Spinal cord (tissue), 10 donors: ENCODE data around the gene RNF114. TPM values are rescaled to one million over a fixed set of nuclear protein-coding genes. Genes with fewer than 3 reads are reported as not detected.
"Not testable (repeated sequence)": the region's sequence is repeated elsewhere in the genome, so short reads cannot be mapped to it uniquely, and the experiment has no call there.

Experiments used
- DNase-seq, 6 donors: peaks; one replicate each; pipeline versions ENCODE4 v3.0.0 to v3.0.0-alpha.2; 2013 to 2015; ENCODE audit warnings: low spot score in 6 of 6, low read depth in 4 of 6
- H3K27ac ChIP-seq: one replicate; pipeline ENCODE4 v1.5.1; 2013; ENCODE audit warnings: low read depth, low read length, control low read depth
- H3K27me3 ChIP-seq: one replicate; pipeline ENCODE4 v1.6.1; 2013; ENCODE audit warnings: low read length; ENCODE audit not compliant: control insufficient read depth, insufficient read depth
- H3K36me3 ChIP-seq: one replicate; pipeline ENCODE4 v1.6.1; 2013; ENCODE audit warnings: low read length; ENCODE audit not compliant: control insufficient read depth, insufficient read depth
- H3K4me1 ChIP-seq: one replicate; pipeline ENCODE4 v1.6.1; 2013; ENCODE audit warnings: low read length; ENCODE audit not compliant: control insufficient read depth, insufficient read depth
- H3K4me3 ChIP-seq: one replicate; pipeline ENCODE4 v1.5.1; 2013; ENCODE audit warnings: low read depth, low read length, control low read depth
- H3K9me3 ChIP-seq: one replicate; pipeline ENCODE4 v1.6.1; 2013; ENCODE audit warnings: low read length; ENCODE audit not compliant: control insufficient read depth, insufficient read depth
- WGBS: methylation state at CpG from one replicate; pipeline ENCODE4 v1.1.5; 2013; ENCODE audit warnings: missing lambda C conversion rate; ENCODE audit not compliant: insufficient coverage; 5-methylcytosine and 5-hydroxymethylcytosine counted together
- polyA plus RNA-seq, 2 donors: library from polyadenylated mRNA; unstranded; fragments of 120-200 nt; gene quantifications; one replicate each; pipeline ENCODE4 v1.2.1, GENCODE V29; 2013; ENCODE audit not compliant: insufficient read length in 2 of 2
- total RNA-seq, 2 donors: library from RNA; depleted of rRNA in 1 of 2; stranded (reverse); fragments of 120-200 nt in 1 of 2; fragments of >200 nt in 1 of 2; gene quantifications; one replicate each; pipeline versions ENCODE4 v1.2.3 to v1.2.4, GENCODE V29; 2013 to 2014
- donor health status: healthy.

RNF114 gene
- total and polyA plus RNA-seq, 4 donors, result 39.4 to 63.8 (median 57.3) TPM

- H3K4me3 ChIP-seq, result no peak overlapping the region
- H3K27ac ChIP-seq, result peak overlapping the region; percentile 79
- H3K4me1 ChIP-seq, result peaks cover 69% of the 10 kb centered on the region
- peaks cover 38% of the 10 kb centered on the region for H3K36me3 ChIP-seq
- no peaks in the 10 kb centered on the region for H3K9me3 ChIP-seq
- DNase-seq, result peak in 1 of 6 donors; percentile 61
- WGBS, result 45% methylated on average over 9 of the region's 13 CpGs
- H3K27me3 ChIP-seq, result no peaks in the 10 kb centered on the region
Measured at GRCh38 chr20:49891476-49892110, 44.6 kb upstream of the RNF114 start.

- H3K4me1 ChIP-seq, result peaks cover 63% of the 10 kb centered on the region
- no peak overlapping the region for H3K4me3 ChIP-seq
- no peak overlapping the region for H3K27ac ChIP-seq
- 79% methylated on average over 7 of the region's 9 CpGs for WGBS
- no peaks in the 10 kb centered on the region for H3K9me3 ChIP-seq
- DNase-seq, result no peak
- no peaks in the 10 kb centered on the region for H3K27me3 ChIP-seq
- H3K36me3 ChIP-seq, result peaks cover 31% of the 10 kb centered on the region
Measured at GRCh38 chr20:49892260-49892659, 43.9 kb upstream of the RNF114 start.

- Histone ChIP-seq H3K36me3 (peaks cover 26% of the 10 kb centered on the region), H3K4me1 (peaks cover 57% of the 10 kb centered on the region), H3K4me3 (no peak overlapping the region), H3K27me3 (no peaks in the 10 kb centered on the region), H3K9me3 (peaks cover 1% of the 10 kb centered on the region), H3K27ac (no peak overlapping the region)
- WGBS, result 66% methylated on average over 3 of the region's 11 CpGs
- no peak for DNase-seq
Measured at GRCh38 chr20:49892817-49893216, 43.4 kb upstream of the RNF114 start.

- DNase-seq, result no peak
- 82% methylated on average over 7 of the region's 12 CpGs for WGBS
- Histone ChIP-seq H3K4me3 (no peak overlapping the region), H3K4me1 (peaks cover 51% of the 10 kb centered on the region), H3K9me3 (peaks cover 3% of the 10 kb centered on the region), H3K36me3 (peaks cover 21% of the 10 kb centered on the region), H3K27me3 (no peaks in the 10 kb centered on the region), H3K27ac (no peak overlapping the region)
Measured at GRCh38 chr20:49893242-49894072, 42.7 kb upstream of the RNF114 start.

GRCh38 chr20:49894073-49894470, 42.1 kb upstream of the RNF114 start:
- no peaks in the 10 kb centered on the region for H3K27me3 ChIP-seq
- no peak overlapping the region for H3K4me3 ChIP-seq
- peaks cover 15% of the 10 kb centered on the region for H3K36me3 ChIP-seq
- no peak overlapping the region for H3K27ac ChIP-seq
- H3K9me3 ChIP-seq, result peaks cover 3% of the 10 kb centered on the region
- WGBS, result no CpG with 5 or more reads among the region's 6 CpGs
- peaks cover 45% of the 10 kb centered on the region for H3K4me1 ChIP-seq
- no peak for DNase-seq

DNA sequence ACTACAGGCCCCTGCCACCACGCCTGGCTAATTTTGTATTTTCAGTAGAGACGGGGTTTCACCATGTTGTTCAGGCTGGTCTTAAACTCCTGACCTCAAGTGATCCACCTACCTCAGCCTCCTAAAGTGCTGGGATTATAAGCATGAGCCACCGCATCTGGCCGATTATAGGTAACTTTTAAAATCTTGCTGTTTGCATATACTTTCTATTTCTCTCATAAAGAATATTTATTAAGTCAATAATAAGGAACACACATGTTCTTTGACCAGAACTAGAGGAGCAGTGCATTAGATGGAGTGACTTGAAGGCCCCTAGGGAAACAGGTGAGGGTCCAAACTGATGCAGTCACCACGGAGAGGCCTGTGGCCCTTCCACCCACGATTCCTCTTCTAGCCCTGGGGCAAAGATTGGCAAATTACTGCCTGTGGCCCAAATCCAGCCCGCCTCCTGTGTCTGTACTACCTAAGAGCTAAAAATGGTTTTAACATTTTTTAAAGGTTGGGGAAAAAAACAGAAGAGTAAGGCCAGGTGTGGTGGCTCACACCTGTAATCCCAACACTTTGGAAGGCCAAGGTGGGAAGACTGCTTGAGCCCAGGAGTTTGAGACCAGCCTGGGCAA, 40.6 kb upstream of the RNF114 start:
- not testable (repeated sequence) for H3K4me3 ChIP-seq, H3K36me3 ChIP-seq, H3K27ac ChIP-seq, H3K27me3 ChIP-seq, DNase-seq, H3K9me3 ChIP-seq
- WGBS, result 100% methylated on average over 4 of the region's 7 CpGs
- H3K4me1 ChIP-seq, result peaks cover 29% of the 10 kb centered on the region

DNA sequence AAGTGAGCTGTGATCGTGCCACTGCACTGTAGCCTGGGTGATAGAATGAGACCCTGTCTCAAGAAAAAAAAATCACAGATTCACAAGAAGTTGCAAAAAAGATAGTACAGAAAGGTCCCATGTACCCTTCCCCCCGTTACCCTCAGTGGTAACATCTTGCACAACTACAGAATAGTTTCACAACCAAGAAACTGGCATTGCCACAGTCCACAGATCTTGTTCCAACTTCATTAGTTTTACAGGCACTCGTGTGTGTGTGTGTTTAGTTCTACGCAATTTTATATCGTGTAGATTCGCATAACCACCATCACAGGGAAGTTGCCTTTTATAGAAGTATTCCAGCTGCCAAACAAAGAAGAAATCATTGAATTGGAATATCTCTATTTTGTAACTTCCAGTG, 40.0 kb upstream of the RNF114 start:
- peaks cover 3% of the 10 kb centered on the region for H3K9me3 ChIP-seq
- DNase-seq, result peak in 1 of 6 donors; percentile 48
- no peak overlapping the region for H3K27ac ChIP-seq
- 100% methylated on average over 1 of the region's 6 CpGs for WGBS
- H3K36me3 ChIP-seq, result peaks cover 5% of the 10 kb centered on the region
- H3K4me1 ChIP-seq, result peaks cover 23% of the 10 kb centered on the region
- no peaks in the 10 kb centered on the region for H3K27me3 ChIP-seq
- H3K4me3 ChIP-seq, result no peak overlapping the region

DNA sequence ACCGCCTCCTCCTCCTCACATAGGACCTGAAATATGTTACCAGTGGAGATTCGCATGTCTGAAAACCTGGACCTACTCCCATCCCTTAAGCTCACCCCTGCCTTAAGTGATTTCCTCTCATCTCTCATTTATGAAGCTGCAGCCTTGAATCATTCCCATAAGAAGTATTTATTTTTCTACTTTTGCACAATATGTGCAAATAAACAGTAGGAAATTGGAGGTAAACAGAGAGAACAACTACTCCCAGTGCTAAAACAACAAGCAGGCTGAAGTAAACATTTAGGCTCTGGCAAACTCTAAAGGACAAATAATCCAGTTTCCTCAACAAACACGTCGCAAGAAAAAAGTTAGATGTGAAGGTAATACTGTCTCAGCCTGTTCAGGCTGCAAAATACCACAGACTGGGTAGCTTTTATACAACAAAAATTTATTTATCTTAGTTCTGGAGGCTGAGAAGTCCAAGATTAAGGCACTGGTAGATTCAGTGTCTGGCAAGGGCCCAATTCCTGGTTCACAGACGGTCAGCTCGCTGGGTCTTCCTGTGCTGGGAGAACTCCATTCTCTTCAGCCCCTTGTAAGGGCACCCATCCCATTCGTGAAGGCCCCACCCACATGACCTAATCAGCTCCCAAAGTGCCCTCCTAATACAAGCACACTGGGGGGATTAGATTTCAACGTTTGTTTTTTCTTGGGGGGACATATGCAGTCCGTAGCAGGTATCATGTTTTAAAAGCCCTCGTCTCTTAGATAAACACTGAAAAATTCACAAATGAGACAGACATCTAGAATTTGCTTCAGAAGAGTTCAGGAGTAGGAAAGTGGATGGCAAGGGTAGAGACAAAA, 36.4 kb upstream of the RNF114 start:
- no peak overlapping the region for H3K27ac ChIP-seq
- H3K27me3 ChIP-seq, result no peaks in the 10 kb centered on the region
- peaks cover 14% of the 10 kb centered on the region for H3K36me3 ChIP-seq
- 47% methylated on average over 3 of the region's 10 CpGs for WGBS
- no peaks in the 10 kb centered on the region for H3K4me1 ChIP-seq
- no peak overlapping the region for H3K4me3 ChIP-seq
- peak in 1 of 6 donors; percentile 63 for DNase-seq
- H3K9me3 ChIP-seq, result peaks cover 3% of the 10 kb centered on the region

GRCh38 chr20:49901588-49901987, 34.6 kb upstream of the RNF114 start:
- Histone ChIP-seq H3K4me3 (no peak overlapping the region), H3K27ac (no peak overlapping the region), H3K27me3 (no peaks in the 10 kb centered on the region), H3K36me3 (peaks cover 32% of the 10 kb centered on the region), H3K9me3 (peaks cover 3% of the 10 kb centered on the region), H3K4me1 (no peaks in the 10 kb centered on the region)
- no peak for DNase-seq
- 92% methylated on average over 5 of the region's 5 CpGs for WGBS
